ENCODE data around the gene PAK5. TPM values are rescaled to one million over a fixed set of nuclear protein-coding genes. Genes with fewer than 3 reads are reported as not detected.
A peak's percentile ranks its signal among the peaks of the same experiment; 100 is the strongest.

The PAK5 gene
- total RNA-seq = not detected in 2 replicates
- polyA plus RNA-seq = not detected in 2 replicates
- not detected in 2 replicates for polyA plus RNA-seq (2012)
- not detected in 2 replicates for polyA minus RNA-seq (ENCODE audit: low replicate concordance)

DNA sequence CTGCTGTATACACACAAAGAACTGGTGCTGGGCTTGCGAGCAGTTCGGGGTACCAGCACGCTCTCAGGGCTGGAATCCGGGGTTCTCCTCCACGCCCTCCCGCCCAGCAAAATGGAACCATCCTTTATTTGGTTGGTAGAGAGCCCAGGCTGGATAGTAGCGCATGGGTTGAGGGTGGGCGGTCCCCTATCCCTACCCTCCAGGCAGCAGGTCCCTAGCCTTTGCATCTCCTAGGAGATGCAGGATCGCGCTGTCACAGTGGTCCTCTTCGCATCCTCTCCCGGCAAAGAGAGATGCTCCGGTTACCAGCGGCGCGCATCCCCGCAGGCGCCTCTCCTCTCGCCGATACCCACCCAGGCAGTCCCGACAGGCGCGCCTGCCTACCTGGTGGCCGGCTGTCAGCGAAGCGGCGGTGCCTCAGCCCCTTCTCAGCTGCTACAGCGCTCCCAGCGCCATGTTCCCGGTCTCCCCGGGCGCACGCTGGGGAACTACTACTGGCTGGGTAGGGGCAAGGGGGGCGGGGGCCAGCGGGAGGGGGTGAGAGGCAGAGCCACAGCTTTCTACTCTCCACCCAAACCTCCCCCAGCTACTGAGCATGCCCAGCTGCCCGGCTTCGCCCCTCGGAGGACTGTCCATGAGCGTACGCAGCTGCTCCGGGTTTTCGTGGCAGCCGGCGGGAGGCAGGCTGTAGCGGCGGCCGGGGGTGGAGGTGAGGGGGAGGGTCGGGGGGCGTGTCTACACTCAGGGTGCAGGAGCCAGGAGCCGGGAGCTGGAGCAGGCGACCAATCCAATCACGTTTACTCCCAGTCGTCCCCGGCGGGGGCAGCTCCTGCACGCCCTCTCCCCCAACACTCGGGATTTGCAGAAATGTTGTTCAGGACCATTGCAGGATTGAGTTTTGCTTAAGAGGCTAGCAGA is at the start of gene PAK5:
Gene PAK5, minus strand, starts transcription at position 699 of the 918 bp plus-strand sequence. CDS start 194,748 bp downstream, outside the sequence.
- peak within 1 kb of the TSS in 2 of 4 experiments; percentile 24 to 38 for H3K4me3 ChIP-seq (replicated peaks in 1 of 4; ENCODE audit: control extremely low read depth in 1 of 4, insufficient read depth in 1 of 4, low read depth in 3 of 4, low read length in 4 of 4)
- H3K4me2 ChIP-seq (ENCODE audit: extremely low read depth, insufficient read depth, low read length) = peak within 1 kb of the TSS; percentile 44
- H3K4me1 ChIP-seq (ENCODE audit: control insufficient read depth, extremely low read depth, insufficient read depth, low read length) = no peaks in the 10 kb centered on the region
- H3K9me3 ChIP-seq (ENCODE audit: control insufficient read depth, insufficient read depth, low read depth, low read length) = no peaks in the 10 kb centered on the region
- H2AFZ ChIP-seq (ENCODE audit: low read length) = no peak within 1 kb of the TSS
- H3K79me2 ChIP-seq (ENCODE audit: control insufficient read depth, insufficient read depth, low read length) = no peaks in the 10 kb centered on the region
- H3K36me3 ChIP-seq (ENCODE audit: control insufficient read depth, insufficient read depth, low read length) = no peaks in the 10 kb centered on the region
- no peak within 1 kb of the TSS for H3K9ac ChIP-seq (ENCODE audit: insufficient read depth, low read length)
- DNase-seq (ENCODE audit: low read depth in 2 of 2) = peak; percentile 46 to 75
- H3K27me3 ChIP-seq (ENCODE audit: control insufficient read depth, insufficient read depth, low read length) = peaks cover 10% of the 10 kb centered on the region
- no peaks in the 10 kb centered on the region for H4K20me1 ChIP-seq (ENCODE audit: control insufficient read depth, extremely low read depth, insufficient read depth, low read length)
- H3K27ac ChIP-seq (ENCODE audit: insufficient read depth, low read length) = no peak within 1 kb of the TSS
- no peak for TF ChIP-seq EZH2 (IDR thresholded peaks at IDR 0.05; ENCODE audit: low read length, missing control alignments)
- TF ChIP-seq, protein P1, sequence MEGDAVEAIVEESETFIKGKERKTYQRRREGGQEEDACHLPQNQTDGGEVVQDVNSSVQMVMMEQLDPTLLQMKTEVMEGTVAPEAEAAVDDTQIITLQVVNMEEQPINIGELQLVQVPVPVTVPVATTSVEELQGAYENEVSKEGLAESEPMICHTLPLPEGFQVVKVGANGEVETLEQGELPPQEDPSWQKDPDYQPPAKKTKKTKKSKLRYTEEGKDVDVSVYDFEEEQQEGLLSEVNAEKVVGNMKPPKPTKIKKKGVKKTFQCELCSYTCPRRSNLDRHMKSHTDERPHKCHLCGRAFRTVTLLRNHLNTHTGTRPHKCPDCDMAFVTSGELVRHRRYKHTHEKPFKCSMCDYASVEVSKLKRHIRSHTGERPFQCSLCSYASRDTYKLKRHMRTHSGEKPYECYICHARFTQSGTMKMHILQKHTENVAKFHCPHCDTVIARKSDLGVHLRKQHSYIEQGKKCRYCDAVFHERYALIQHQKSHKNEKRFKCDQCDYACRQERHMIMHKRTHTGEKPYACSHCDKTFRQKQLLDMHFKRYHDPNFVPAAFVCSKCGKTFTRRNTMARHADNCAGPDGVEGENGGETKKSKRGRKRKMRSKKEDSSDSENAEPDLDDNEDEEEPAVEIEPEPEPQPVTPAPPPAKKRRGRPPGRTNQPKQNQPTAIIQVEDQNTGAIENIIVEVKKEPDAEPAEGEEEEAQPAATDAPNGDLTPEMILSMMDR (conservative IDR thresholded peaks at IDR 0.05 in 1 of 2, IDR thresholded peaks at IDR 0.05 in 1 of 2; ENCODE audit: low read depth in 1 of 2, low read length in 2 of 2) = no peak

DNA sequence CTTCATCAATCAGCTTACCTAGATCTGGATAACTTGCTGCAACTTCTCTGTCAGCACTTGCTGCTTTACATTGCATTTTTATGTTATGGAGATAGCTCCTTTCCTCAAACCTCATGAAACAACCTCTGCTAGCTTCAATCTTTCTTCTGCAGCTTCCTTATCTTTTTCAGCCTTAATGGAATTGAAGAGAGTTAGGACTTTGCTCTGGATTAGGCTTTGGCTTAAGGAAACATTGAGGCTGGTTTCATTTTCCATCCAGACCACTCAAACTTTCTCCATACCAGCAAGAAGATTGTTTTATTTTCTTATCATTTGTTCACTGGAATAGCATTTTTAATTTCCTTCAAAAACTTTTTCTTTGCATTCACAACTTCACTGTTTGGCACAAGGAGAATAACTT is 48.8 kb upstream of the PAK5 start:
- no peak for DNase-seq (ENCODE audit: low read depth in 2 of 2)
- H3K4me2 ChIP-seq (ENCODE audit: extremely low read depth, insufficient read depth, low read length) = no peak overlapping the region
- no peaks in the 10 kb centered on the region for H3K36me3 ChIP-seq (ENCODE audit: control insufficient read depth, insufficient read depth, low read length)
- H3K27me3 ChIP-seq (ENCODE audit: control insufficient read depth, insufficient read depth, low read length) = no peaks in the 10 kb centered on the region
- H3K27ac ChIP-seq (ENCODE audit: insufficient read depth, low read length) = no peak overlapping the region
- H3K4me3 ChIP-seq (replicated peaks in 1 of 4; ENCODE audit: control extremely low read depth in 1 of 4, insufficient read depth in 1 of 4, low read depth in 3 of 4, low read length in 4 of 4) = no peak overlapping the region
- H3K4me1 ChIP-seq (ENCODE audit: control insufficient read depth, extremely low read depth, insufficient read depth, low read length) = no peaks in the 10 kb centered on the region
- TF ChIP-seq, protein P1 (conservative IDR thresholded peaks at IDR 0.05 in 1 of 2, IDR thresholded peaks at IDR 0.05 in 1 of 2; ENCODE audit: low read depth in 1 of 2, low read length in 2 of 2) = no peak
- no peaks in the 10 kb centered on the region for H4K20me1 ChIP-seq (ENCODE audit: control insufficient read depth, extremely low read depth, insufficient read depth, low read length)
- H3K79me2 ChIP-seq (ENCODE audit: control insufficient read depth, insufficient read depth, low read length) = no peaks in the 10 kb centered on the region
- no peaks in the 10 kb centered on the region for H3K9me3 ChIP-seq (ENCODE audit: control insufficient read depth, insufficient read depth, low read depth, low read length)
- no peak overlapping the region for H2AFZ ChIP-seq (ENCODE audit: low read length)
- no peak overlapping the region for H3K9ac ChIP-seq (ENCODE audit: insufficient read depth, low read length)

DNA sequence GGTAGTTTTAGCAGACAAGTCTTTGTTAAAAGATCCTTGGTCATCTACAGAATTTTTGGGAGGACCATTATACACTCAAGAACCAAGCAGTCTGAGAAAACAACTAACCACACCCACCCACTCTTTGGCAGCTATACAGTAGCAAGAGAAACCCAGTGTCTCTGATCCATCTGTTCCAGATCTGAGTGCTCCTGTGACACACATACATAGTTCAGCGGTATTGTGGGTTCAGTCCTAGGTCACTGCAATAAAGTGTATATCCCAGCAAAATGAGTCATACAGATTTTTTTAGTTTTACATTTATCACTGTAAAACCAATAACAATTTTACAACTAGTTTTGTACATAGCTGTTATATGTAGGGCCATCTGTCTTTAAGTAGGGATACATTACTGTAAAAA is 47.4 kb upstream of the PAK5 start:
- no peaks in the 10 kb centered on the region for H3K36me3 ChIP-seq (ENCODE audit: control insufficient read depth, insufficient read depth, low read length)
- no peaks in the 10 kb centered on the region for H3K9me3 ChIP-seq (ENCODE audit: control insufficient read depth, insufficient read depth, low read depth, low read length)
- no peak overlapping the region for H3K27ac ChIP-seq (ENCODE audit: insufficient read depth, low read length)
- no peaks in the 10 kb centered on the region for H3K79me2 ChIP-seq (ENCODE audit: control insufficient read depth, insufficient read depth, low read length)
- no peaks in the 10 kb centered on the region for H3K4me1 ChIP-seq (ENCODE audit: control insufficient read depth, extremely low read depth, insufficient read depth, low read length)
- no peaks in the 10 kb centered on the region for H4K20me1 ChIP-seq (ENCODE audit: control insufficient read depth, extremely low read depth, insufficient read depth, low read length)
- TF ChIP-seq EZH2 (IDR thresholded peaks at IDR 0.05; ENCODE audit: low read length, missing control alignments) = no peak
- TF ChIP-seq, protein P1 (conservative IDR thresholded peaks at IDR 0.05 in 1 of 2, IDR thresholded peaks at IDR 0.05 in 1 of 2; ENCODE audit: low read depth in 1 of 2, low read length in 2 of 2) = no peak
- no peak overlapping the region for H2AFZ ChIP-seq (ENCODE audit: low read length)
- no peaks in the 10 kb centered on the region for H3K27me3 ChIP-seq (ENCODE audit: control insufficient read depth, insufficient read depth, low read length)
- no peak overlapping the region for H3K4me2 ChIP-seq (ENCODE audit: extremely low read depth, insufficient read depth, low read length)
- DNase-seq (ENCODE audit: low read depth in 2 of 2) = peak; percentile 36 to 61
- H3K4me3 ChIP-seq (replicated peaks in 1 of 4; ENCODE audit: control extremely low read depth in 1 of 4, insufficient read depth in 1 of 4, low read depth in 3 of 4, low read length in 4 of 4) = no peak overlapping the region
- no peak overlapping the region for H3K9ac ChIP-seq (ENCODE audit: insufficient read depth, low read length)
